ENCODE measurements around the gene ATP6V0D1. TPM values are rescaled to one million over a fixed set of nuclear protein-coding genes. Genes with fewer than 3 reads are reported as not detected.
A peak's percentile ranks its signal among the peaks of the same experiment; 100 is the strongest.

Gene ATP6V0D1
- total RNA-seq, 1 experiment from 2014 or later: 43.0 TPM

DNA sequence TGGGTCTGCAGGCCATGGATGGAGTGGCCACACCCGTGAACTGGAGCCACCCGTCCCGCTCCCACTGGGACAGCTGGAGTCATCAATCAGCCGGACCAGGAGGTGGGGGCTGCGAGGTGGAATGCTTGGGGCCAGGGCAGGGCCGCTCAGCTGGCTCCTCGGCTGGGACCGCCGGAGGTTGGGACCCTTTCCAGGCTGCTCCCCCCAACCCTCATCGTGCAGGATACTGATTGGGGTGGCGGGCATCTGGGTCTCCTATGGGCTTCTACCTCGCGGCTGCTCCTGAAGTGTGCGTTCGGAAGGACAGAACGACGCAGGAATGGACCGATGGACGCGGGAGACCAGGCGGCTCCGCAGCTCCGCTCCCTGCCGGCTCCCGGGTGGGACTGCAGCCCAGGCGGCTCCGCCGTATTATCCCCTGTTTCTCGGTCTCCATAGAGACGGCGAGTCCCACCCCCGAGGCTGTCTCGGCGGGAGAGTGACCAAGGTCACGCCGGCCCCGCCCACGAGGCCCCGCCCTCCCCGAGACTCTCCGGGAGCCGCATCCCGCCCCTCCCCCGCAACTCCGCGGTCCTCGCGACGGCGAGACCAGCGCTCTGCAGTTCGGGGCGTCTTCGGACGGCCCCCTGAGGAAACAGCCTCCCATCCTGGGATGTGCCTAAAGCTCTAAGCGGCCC is 87.7 kb downstream of the ATP6V0D1 start, which contains the start of gene TPPP3:
Gene TPPP3 (minus strand): TSS at position 388 of the 677 bp plus-strand sequence. CDS start 2,387 bp downstream, outside the sequence.
- peak within 1 kb of the TSS; percentile 12 for H3K4me2 ChIP-seq (ENCODE audit: insufficient read depth, insufficient read length, low read length)
- H3K23ac ChIP-seq (ENCODE audit: insufficient read length, low read depth, low read length): no peak within 1 kb of the TSS
- H3K27me3 Mint-ChIP-seq (ENCODE audit: low read depth): peaks cover 78% of the 10 kb centered on the region

More for the DNA sequence above, 87.7 kb downstream of the ATP6V0D1 start, which contains the start of gene TPPP3:
- no peak within 1 kb of the TSS for H3K27ac ChIP-seq (ENCODE audit: insufficient read length, low read depth, low read length)
- no peak within 1 kb of the TSS for H4K5ac ChIP-seq (ENCODE audit: insufficient read length, low read depth, low read length)
- no peak within 1 kb of the TSS for H2BK15ac ChIP-seq (ENCODE audit: low read depth, low read length)
- H3K27me3 ChIP-seq (ENCODE audit: insufficient read depth, low read length): peaks cover 25% of the 10 kb centered on the region; the same call in 1 of the 2 replicates
- no CpG with 5 or more reads among the region's 56 CpGs for WGBS (ENCODE audit: extremely low coverage, insufficient read length, low lambda C conversion rate)
- H3K27ac Mint-ChIP-seq: no peak within 1 kb of the TSS; a peak in 1 of 7 replicates
- H2BK20ac ChIP-seq (ENCODE audit: low read depth, low read length, poor library complexity, severe bottlenecking): no peak within 1 kb of the TSS
- peak; percentile 86 for DNase-seq
- no peak within 1 kb of the TSS for H2BK120ac ChIP-seq (ENCODE audit: low read depth, low read length, poor library complexity, severe bottlenecking)
- peak within 1 kb of the TSS; percentile 34 for H3K14ac ChIP-seq (ENCODE audit: insufficient read depth, low read length)
- H3K9me3 Mint-ChIP-seq: no peaks in the 10 kb centered on the region
- no peaks in the 10 kb centered on the region for H3K79me1 ChIP-seq (ENCODE audit: insufficient read depth, low read depth, low read length, poor library complexity, severe bottlenecking)
- no peak within 1 kb of the TSS for H2BK5ac ChIP-seq (ENCODE audit: insufficient read length, low read length)
- no peaks in the 10 kb centered on the region for H3K9me3 ChIP-seq (ENCODE audit: control insufficient read depth, low read depth, low read length)
- H3K4me1 Mint-ChIP-seq: peaks cover 14 to 34% of the 10 kb centered on the region in 2 experiments
- no peaks in the 10 kb centered on the region for H3K4me1 ChIP-seq (ENCODE audit: insufficient read depth, low read length)
- H3K56ac ChIP-seq (ENCODE audit: insufficient read length, low read depth, low read length): no peak within 1 kb of the TSS
- no peak within 1 kb of the TSS for H3K4ac ChIP-seq (ENCODE audit: low read depth, low read length)
- no peaks in the 10 kb centered on the region for H4K20me1 ChIP-seq (ENCODE audit: control insufficient read depth, insufficient read depth, insufficient read length)
- H3K4me3 Mint-ChIP-seq: peak within 1 kb of the TSS; percentile 39 to 73
- H4K91ac ChIP-seq (ENCODE audit: insufficient read length, low read depth, low read length): no peak within 1 kb of the TSS
- H3T11ph ChIP-seq (ENCODE audit: low read length): no peak within 1 kb of the TSS
- H3K79me2 ChIP-seq (ENCODE audit: insufficient read depth, low read length): no peaks in the 10 kb centered on the region
- peak within 1 kb of the TSS; percentile 63 for H3K18ac ChIP-seq (ENCODE audit: insufficient read length, low read depth, low read length)
- no peak within 1 kb of the TSS for H4K8ac ChIP-seq (replicated peaks; ENCODE audit: insufficient read length, low read depth, low read length)
- H3K9ac ChIP-seq (ENCODE audit: extremely low read depth, insufficient read length, low read length): no peak within 1 kb of the TSS
- no peak within 1 kb of the TSS for H2AFZ ChIP-seq (ENCODE audit: low read length)
- TF ChIP-seq CTCF (conservative IDR thresholded peaks at IDR 0.05): peak; percentile 76
- no peak within 1 kb of the TSS for H2AK5ac ChIP-seq (ENCODE audit: insufficient read length, low read length)
- no peaks in the 10 kb centered on the region for H3K36me3 Mint-ChIP-seq (ENCODE audit: insufficient read depth in 1 of 3, low read depth in 3 of 3)
- peaks cover 3% of the 10 kb centered on the region for H3K23me2 ChIP-seq (ENCODE audit: insufficient read length, low read depth, low read length, poor library complexity, severe bottlenecking)
- no peak within 1 kb of the TSS for H2BK12ac ChIP-seq (ENCODE audit: insufficient read length, low read depth, low read length)

All from H9 (cell line).